Stomach smooth muscle (tissue), 2 donors: Measurements from ENCODE around the gene PNPLA6.

Experiments
- H3K27ac ChIP-seq: one replicate; pipeline ENCODE4 v1.7.0; 2013; ENCODE audit warnings: mild to moderate bottlenecking, low read length, inconsistent platforms
- H3K27me3 ChIP-seq, 2 donors: one replicate each; pipeline ENCODE4 v1.7.0; 2013; ENCODE audit warnings: low read length in 2 of 2; ENCODE audit not compliant: insufficient read depth in 2 of 2, control insufficient read depth in 1 of 2
- H3K36me3 ChIP-seq, 2 donors: one replicate each; pipeline ENCODE4 v1.7.0; 2013; ENCODE audit warnings: low read length in 2 of 2; ENCODE audit not compliant: control insufficient read depth in 2 of 2, insufficient read depth in 2 of 2
- H3K4me1 ChIP-seq: one replicate; pipeline ENCODE4 v1.7.0; 2013; ENCODE audit warnings: low read length; ENCODE audit not compliant: control insufficient read depth, insufficient read depth
- H3K4me3 ChIP-seq, 2 donors: one replicate each; pipeline ENCODE4 v1.7.0; 2013; ENCODE audit warnings: low read length in 2 of 2
- H3K9ac ChIP-seq, 2 donors: one replicate each; pipeline ENCODE4 v1.7.0; 2013; ENCODE audit warnings: low read length in 2 of 2, mild to moderate bottlenecking in 1 of 2
- H3K9me3 ChIP-seq, 2 donors: one replicate each; pipeline ENCODE4 v1.7.0; 2013; ENCODE audit warnings: low read length in 2 of 2; ENCODE audit not compliant: control insufficient read depth in 2 of 2
- donor health status: healthy.
- donor health status: Pancreatic carcinoma.

Gene PNPLA6

DNA sequence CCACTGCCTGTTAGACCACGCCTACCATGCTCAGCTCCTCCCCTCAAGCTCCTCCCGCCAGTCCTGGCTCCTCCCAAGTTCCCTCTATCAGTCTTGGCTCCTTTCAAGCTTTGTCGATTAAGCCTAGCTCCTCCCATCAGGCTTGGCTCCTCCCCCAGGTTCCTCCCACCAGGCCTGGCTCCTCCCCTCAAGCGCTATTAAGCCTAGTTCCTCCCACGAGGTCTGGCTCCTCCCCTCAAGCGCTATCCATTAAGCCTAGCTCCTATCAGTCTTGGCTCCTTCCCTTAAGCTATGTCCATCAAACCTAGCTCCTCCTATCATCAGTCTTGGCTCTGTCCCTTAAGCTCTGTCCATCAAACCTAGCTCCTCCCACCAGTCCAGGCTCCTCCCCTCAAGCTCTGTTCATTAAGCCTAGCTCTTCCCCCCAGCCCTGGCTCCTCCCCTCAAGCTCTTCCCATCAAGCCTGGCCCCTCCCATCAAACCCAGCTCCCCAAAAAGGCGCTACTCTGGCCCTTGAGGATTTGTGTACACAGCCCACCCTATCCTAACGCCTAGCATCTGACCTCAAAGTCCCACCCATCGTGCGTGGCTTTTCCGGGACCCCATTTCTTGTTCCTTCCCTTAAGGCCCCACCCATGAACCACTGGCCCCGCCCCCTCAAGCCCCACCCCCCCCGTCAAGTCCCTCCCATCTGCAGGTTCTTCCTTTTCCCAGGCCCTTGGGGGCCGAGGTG lies 70.1 kb downstream of the PNPLA6 start:
- Histone ChIP-seq H3K36me3 (no peaks in the 10 kb centered on the region), H3K9ac (no peak overlapping the region), H3K9me3 (no peaks in the 10 kb centered on the region), H3K4me3 (no peak overlapping the region), H3K27me3 (peaks cover 5 to 11% of the 10 kb centered on the region in 2 donors), H3K4me1 (no peaks in the 10 kb centered on the region), H3K27ac (no peak overlapping the region)

DNA sequence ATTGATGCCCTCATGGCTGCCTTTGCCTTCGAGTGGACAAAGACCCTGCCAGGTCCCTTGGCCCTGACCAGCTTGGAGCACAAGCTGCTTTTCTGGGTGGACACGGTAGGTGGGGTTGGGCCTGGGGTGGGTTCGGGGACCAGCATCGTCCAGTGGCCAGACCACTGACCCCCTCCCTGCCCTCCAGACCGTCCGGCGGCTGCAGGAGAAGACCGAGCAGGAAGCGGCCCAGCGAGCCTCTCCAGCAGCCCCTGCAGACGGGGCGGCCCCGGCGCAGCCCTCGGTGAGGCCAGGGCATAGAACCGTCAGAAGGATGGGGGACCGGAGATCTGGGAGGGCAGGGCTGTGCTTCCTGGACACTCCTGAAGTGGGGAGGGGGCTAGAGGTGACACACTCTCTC lies 70.8 kb downstream of the PNPLA6 start:
- H3K4me1 ChIP-seq: no peaks in the 10 kb centered on the region
- peaks cover 5 to 11% of the 10 kb centered on the region in 2 donors for H3K27me3 ChIP-seq
- no peak overlapping the region for H3K9ac ChIP-seq
- no peaks in the 10 kb centered on the region for H3K9me3 ChIP-seq
- no peak overlapping the region for H3K4me3 ChIP-seq
- no peaks in the 10 kb centered on the region for H3K36me3 ChIP-seq
- no peak overlapping the region for H3K27ac ChIP-seq

DNA sequence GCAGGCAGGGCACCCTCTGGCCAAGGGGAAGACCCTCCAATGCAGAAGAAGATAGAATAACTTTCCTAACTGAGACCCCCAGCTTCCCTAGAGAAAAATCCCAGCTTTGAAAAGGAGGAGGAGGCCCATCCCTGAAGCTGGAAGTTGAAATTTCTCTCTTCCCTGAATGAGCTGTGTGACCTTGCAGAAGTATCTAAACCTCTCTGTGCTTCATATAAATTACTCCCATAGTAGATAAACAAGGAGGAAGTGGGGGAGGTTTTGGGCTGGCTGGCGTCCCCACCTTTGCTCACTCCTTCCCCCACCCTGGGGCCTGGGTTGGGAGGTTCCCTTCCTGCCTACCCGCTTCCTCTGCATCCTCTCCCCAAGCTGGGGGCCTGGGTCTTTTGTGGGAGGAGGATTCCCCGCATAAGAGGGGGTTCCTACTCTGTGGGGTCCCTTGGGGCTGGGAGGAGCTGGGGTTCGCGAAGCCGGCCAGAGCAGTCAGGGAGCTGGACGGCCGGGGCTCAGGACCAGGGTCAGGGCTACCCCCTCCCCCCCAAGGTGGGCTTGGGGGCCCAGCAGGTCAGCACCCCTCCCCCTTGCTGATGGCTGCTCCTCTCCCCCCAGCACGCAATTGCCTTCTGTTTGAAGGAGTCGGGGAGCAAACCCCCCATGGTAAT lies 71.8 kb downstream of the PNPLA6 start:
- H3K4me1 ChIP-seq: no peaks in the 10 kb centered on the region
- peaks cover 5 to 8% of the 10 kb centered on the region in 2 donors for H3K27me3 ChIP-seq
- no peak overlapping the region for H3K4me3 ChIP-seq
- no peaks in the 10 kb centered on the region for H3K36me3 ChIP-seq
- H3K9ac ChIP-seq: no peak overlapping the region
- no peaks in the 10 kb centered on the region for H3K9me3 ChIP-seq
- H3K27ac ChIP-seq: no peak overlapping the region

DNA sequence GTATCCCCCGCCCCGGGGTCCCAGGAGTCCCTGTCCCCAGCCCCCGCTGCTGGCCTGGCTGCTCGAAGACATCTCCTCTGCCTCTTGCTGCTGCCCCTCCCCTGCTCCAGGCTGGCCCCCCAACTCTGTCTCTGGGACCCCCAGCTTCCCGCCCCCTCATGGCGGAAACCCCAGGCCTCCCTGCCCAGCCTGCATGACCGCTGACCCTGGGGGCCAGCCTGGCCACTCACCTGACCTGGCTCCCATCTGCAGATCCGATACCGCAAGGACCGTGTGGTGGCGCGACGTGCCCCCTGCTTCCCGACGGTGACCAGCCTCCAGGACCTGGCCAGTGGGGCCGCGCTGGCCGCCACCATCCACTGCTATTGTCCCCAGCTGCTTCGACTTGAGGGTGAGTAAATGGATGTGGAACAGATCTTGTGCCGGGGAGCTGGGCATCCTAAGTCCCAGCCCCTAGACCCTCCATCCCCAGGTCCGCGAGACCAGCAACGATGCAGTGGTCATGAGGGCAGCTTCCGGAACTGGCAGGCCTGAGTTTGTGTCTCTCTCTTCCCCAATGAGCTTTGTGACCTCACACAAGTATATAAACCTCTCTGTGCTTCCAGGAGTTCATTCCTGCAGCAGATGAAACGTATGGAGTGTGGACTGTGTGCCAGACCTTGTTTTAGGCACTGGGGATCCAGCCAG lies 72.5 kb downstream of the PNPLA6 start:
- Histone ChIP-seq H3K27ac (no peak overlapping the region), H3K4me3 (no peak overlapping the region), H3K4me1 (no peaks in the 10 kb centered on the region), H3K9ac (no peak overlapping the region), H3K27me3 (peaks cover 5 to 8% of the 10 kb centered on the region in 2 donors), H3K36me3 (no peaks in the 10 kb centered on the region), H3K9me3 (no peaks in the 10 kb centered on the region)

DNA sequence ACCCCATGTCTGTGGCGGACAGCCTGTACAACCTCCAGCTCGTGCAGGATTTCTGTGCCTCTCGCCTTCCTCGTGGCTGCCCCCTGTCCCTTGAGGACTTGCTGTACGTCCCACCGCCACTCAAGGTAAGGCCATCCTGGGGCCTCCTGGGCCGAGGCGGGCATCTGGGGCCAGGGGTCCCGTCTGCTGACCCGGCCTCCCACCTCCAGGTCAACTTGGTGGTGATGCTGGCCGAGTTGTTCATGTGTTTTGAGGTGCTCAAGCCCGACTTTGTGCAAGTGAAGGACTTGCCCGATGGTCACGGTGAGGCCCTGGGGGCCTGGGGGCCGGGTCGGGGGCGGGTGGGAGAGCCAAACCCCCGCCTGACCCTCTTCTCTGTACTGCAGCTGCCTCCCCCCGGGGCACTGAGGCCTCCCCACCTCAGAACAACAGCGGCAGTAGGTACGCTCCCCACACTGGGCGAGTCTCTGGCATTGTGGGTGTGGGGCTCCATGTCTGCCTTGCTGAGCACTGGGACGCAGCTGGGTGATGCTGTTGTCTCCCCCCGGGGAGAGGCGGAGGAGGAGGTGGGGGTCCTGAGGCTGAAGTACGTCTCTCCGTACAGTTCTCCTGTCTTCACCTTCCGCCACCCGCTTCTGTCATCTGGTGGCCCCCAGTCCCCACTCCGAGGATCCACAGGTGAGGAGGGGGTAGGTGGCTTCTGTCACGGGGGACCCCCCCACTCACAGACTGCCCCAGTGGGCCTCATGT lies 75.1 kb downstream of the PNPLA6 start:
- no peak overlapping the region for H3K27ac ChIP-seq
- no peaks in the 10 kb centered on the region for H3K36me3 ChIP-seq
- no peaks in the 10 kb centered on the region for H3K4me1 ChIP-seq
- H3K9ac ChIP-seq: no peak overlapping the region
- H3K9me3 ChIP-seq: no peaks in the 10 kb centered on the region
- no peak overlapping the region for H3K4me3 ChIP-seq
- peaks cover 2% of the 10 kb centered on the region in 2 donors for H3K27me3 ChIP-seq
